ENCODE data around the gene CRCP.

DNA sequence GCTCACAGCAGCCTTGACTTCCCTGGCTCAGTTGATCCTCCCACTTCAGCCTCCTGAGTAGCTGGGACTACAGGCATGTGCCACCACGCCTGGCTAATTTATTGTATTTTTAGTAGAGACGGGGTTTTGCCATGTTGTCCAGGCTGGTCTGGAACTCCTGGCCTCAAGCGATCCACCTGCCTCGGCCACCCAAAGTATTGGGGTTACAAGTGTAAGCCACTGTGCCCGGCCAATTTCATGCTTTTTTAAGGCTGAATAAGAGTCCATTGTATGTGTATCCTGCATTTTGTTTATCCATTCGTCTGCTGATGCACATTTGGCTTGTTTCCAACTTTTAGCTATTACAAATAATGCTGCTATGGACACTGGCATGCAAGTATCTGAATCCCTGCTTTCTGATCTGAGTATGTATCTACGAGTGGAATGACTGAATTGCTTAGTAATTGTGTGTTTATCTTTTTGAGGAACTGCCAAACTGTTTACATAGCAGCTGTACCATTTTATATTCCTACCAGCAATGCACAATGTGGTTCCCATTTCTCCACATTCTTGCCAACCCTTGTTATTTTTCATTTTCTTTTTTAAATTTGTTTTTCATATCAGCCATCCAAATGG, 53.2 kb downstream of the CRCP start:
- TF ChIP-seq CTCF (IDR thresholded peaks at IDR 0.05) (no peak), POLR2A (IDR thresholded peaks at IDR 0.05) (no peak)

All from body of pancreas (tissue), 4 donors.